Activated CD4-positive, alpha-beta T cell treated with anti-CD3 and anti-CD28 coated beads for 36 hours (primary cell): ENCODE data around the gene BPIFA2. TPM values are rescaled to one million over a fixed set of nuclear protein-coding genes. Genes with fewer than 3 reads are reported as not detected.
"Not testable (repeated sequence)": the region's sequence is repeated elsewhere in the genome, so short reads cannot be mapped to it uniquely, and the experiment has no call there.

Experiments
- ATAC-seq: fragments of 200-7000 bp; cut with Tn5 transposase; one replicate; pipeline ENCODE4 v1.10.0; 2021; ENCODE audit warnings: mild to moderate bottlenecking, moderate library complexity
- CTCF ChIA-PET: fragments of 350-600 bp; sonication (Branson Sonifier 250); formaldehyde crosslinking; loops from one replicate; lab custom pipeline; 2021; ENCODE audit warnings: antibody characterized with exemption; lab: Charles Lee
- POLR2A ChIA-PET: fragments of 350-600 bp; sonication (Branson Sonifier 250); formaldehyde crosslinking; loops from one replicate; lab custom pipeline; 2021; ENCODE audit warnings: antibody characterized with exemption, inconsistent platforms; lab: Charles Lee
- DNase-seq: peaks from one replicate; pipeline ENCODE4 v3.0.0-alpha.2; 2020
- H3K27ac Mint-ChIP-seq: one replicate; pipeline ENCODE4 v1.8.0; 2021; ENCODE audit warnings: mixed read lengths
- H3K27me3 Mint-ChIP-seq: one replicate; pipeline ENCODE4 v1.8.0; 2021; ENCODE audit warnings: mixed read lengths
- H3K36me3 Mint-ChIP-seq: one replicate; pipeline ENCODE4 v1.8.0; 2021; ENCODE audit warnings: low read depth, mixed read lengths
- H3K4me1 Mint-ChIP-seq: one replicate; pipeline ENCODE4 v1.8.0; 2021; ENCODE audit warnings: mixed read lengths
- H3K4me3 Mint-ChIP-seq: one replicate; pipeline ENCODE4 v1.8.0; 2021; ENCODE audit warnings: mild to moderate bottlenecking, moderate library complexity, mixed read lengths
- H3K9me3 Mint-ChIP-seq: one replicate; pipeline ENCODE4 v1.8.0; 2021; ENCODE audit warnings: low read depth, mixed read lengths
- intact Hi-C, 2 experiments: fragments of 100-400 bp; cut with DNase I in 1 of 2; cut with micrococcal nuclease in 1 of 2; formaldehyde crosslinking; loops; one replicate each; pipeline versions ENCODE4 v1.14.2 to v1.15.1; 2022 to 2024; cut with DNase I, micrococcal nuclease
- total RNA-seq, 2 experiments: library from RNA; stranded (reverse); gene quantifications; one replicate each; pipeline ENCODE4 v1.2.3, GENCODE V29; 2021

BPIFA2 gene
- total RNA-seq, 2 experiments from 2014 or later = not detected

DNA sequence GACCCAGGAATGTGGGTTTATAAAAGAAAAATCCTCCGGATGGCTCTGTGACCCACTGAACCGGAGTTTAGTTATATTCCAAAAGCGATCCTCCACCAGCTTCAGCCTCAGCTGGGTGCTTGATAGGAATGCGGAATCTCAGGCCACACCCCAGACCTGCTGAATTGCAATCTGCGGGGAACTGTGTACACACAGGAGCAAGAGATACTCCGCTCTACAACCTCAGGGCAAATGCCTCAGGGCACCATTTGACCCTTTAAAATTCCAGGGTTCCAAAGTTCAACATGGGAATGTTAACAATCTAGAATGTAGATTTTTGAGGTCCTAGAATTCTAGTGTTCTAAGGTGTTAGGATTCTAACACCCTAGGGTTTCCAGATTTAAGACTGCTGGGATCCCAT lies 10.8 kb downstream of the BPIFA2 start:
- no peaks in the 10 kb centered on the region for H3K27me3 Mint-ChIP-seq

DNA sequence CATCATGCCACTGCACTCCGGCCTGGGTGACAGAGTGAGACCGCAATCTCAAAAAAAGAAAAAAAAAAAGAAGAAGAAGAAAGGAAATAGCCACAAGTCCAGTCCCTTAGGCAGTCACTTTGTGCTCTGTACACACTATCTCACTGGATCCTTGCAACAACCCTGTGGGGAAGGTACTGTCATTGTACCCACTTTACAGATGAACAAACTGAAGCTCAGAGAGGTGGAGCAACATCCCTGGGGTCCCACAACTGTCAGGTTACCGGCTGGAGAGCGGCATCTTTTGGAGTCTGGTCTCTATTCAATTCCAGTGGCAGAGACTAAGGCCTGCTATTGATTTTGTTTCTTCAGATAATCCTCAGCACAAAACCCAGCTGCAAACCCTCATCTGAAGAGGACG lies 12.2 kb downstream of the BPIFA2 start:
- ChIA-PET CTCF (no interaction called here), POLR2A (no interaction called here)
- no peak for ATAC-seq
- H3K4me1 Mint-ChIP-seq = no peaks in the 10 kb centered on the region
- no peak overlapping the region for H3K27ac Mint-ChIP-seq
- no peaks in the 10 kb centered on the region for H3K27me3 Mint-ChIP-seq
- DNase-seq = no peak
- no peaks in the 10 kb centered on the region for H3K36me3 Mint-ChIP-seq
- intact Hi-C loops = no loop called here
- H3K4me3 Mint-ChIP-seq = no peak overlapping the region
- H3K9me3 Mint-ChIP-seq = no peaks in the 10 kb centered on the region

More for the DNA sequence above, 10.8 kb downstream of the BPIFA2 start:
- intact Hi-C loops = no loop called here
- Mint-ChIP-seq H3K4me1 (no peaks in the 10 kb centered on the region), H3K9me3 (no peaks in the 10 kb centered on the region), H3K4me3 (no peak overlapping the region), H3K27ac (no peak overlapping the region), H3K36me3 (no peaks in the 10 kb centered on the region)
- POLR2A ChIA-PET = no interaction called here
- ATAC-seq = no peak
- CTCF ChIA-PET = no interaction called here
- no peak for DNase-seq

DNA sequence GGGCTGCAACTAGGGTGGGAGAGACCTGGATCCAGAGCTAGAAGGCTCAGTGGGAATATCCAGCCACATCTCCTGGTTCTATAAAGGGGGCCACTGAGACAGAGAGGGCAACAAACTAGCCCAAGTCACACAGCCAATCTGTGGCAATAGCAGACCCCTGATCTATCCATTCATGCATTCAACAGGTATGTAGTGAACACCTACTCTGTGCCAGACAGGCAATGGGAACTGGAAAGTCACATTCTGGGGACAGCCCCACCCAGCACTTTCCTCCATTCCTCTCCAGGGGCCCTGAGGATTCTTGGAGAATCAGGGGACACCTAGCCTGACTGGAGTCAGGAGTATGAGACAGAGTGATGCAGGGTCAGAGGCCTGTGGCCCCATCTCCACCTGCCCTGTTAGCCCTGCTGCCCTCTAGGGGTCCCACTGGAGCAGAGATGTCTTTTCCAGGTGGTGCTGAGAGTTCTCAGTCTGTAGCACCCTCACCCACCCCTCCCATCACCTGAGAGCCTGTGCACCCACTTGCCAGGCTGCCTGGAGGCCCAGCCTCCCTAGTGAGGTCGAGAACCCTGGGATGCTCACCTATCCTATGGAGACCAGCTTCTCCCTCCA lies 13.6 kb downstream of the BPIFA2 start:
- POLR2A ChIA-PET = no interaction called here
- Mint-ChIP-seq H3K27me3 (no peaks in the 10 kb centered on the region), H3K4me1 (no peaks in the 10 kb centered on the region), H3K4me3 (no peak overlapping the region), H3K9me3 (no peaks in the 10 kb centered on the region), H3K27ac (no peak overlapping the region), H3K36me3 (no peaks in the 10 kb centered on the region)
- no peak for ATAC-seq
- DNase-seq = no peak
- CTCF ChIA-PET = interaction anchor here (0.8 kb wide), 1 partner anchor 13 kb away, joined by 6 read pairs; no protein-coding TSS in a partner anchor
- intact Hi-C loops = no loop called here

DNA sequence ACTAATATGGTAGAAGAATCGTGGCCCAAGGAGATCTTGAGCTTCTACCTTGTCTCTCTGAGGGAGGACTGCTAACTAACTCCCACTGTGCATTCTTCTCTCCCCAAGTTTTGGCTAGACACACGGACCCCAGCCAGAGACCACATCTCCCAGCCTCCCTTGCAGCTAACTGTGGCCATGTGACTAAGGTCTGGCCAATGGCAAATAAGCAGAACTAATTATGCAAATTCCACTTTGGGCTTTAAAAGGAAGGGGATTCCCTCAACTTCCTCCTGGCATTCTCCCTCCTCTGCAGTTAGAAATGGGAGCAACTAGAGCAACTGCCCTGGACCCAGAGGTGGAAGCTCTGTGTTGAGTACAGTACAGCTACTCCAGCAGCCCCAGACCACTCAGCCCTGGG lies 15.4 kb downstream of the BPIFA2 start:
- Mint-ChIP-seq H3K9me3 (no peaks in the 10 kb centered on the region), H3K27me3 (no peaks in the 10 kb centered on the region), H3K27ac (no peak overlapping the region), H3K4me1 (no peaks in the 10 kb centered on the region), H3K36me3 (no peaks in the 10 kb centered on the region), H3K4me3 (no peak overlapping the region)
- ChIA-PET CTCF (no interaction called here), POLR2A (no interaction called here)
- ATAC-seq (no peak), DNase-seq (no peak)
- intact Hi-C loops = no loop called here

DNA sequence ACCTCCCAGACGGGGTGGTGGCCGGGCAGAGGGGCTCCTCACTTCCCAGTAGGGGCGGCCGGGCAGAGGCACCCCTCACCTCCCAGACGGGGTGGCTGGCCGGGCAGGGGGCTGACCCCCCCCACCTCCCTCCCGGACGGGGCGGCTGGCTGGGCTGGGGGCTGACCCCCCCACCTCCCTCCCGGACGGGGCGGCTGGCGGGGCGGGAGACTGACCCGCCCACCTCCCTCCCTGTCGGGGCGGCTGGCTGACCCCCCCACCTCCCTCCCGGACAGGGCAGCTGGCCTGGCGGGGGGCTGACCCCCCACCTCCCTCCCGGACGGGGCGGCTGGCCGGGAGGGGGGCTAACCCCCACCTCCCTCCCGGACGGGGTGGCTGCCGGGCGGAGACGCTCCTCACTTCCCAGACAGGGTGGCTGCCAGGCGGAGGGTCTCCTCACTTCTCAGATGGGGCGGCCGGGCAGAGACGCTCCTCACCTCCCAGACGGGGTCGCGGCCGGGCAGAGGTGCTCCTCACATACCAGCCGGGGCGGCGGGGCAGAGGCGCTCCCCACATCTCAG lies 17.2 kb downstream of the BPIFA2 start:
- ATAC-seq, H3K36me3 Mint-ChIP-seq, intact Hi-C loops, H3K4me1 Mint-ChIP-seq, DNase-seq, CTCF ChIA-PET, H3K27me3 Mint-ChIP-seq, H3K27ac Mint-ChIP-seq, POLR2A ChIA-PET, H3K9me3 Mint-ChIP-seq, H3K4me3 Mint-ChIP-seq: not testable (repeated sequence)

DNA sequence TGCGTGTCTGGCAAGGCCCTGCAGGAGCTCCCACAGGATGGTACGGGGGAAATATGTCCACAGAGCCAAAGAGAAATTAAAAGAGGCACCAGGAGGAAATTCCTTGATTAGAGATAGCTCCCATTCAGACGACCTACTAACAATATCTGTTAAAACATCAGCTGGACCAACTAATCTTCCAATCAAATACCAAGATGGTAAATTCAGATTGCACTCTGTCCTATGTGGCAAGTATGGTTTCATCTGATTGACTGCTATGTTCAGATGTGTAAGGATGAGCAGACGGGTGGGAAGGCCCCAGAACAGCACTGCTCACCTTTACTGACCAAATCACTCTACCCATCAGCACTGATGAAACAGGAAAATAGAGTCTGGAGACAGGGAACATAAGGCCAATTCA lies 19.5 kb downstream of the BPIFA2 start:
- H3K36me3 Mint-ChIP-seq = no peaks in the 10 kb centered on the region
- H3K9me3 Mint-ChIP-seq = no peaks in the 10 kb centered on the region
- no peak for ATAC-seq
- no peak overlapping the region for H3K4me3 Mint-ChIP-seq
- intact Hi-C loops = no loop called here
- H3K4me1 Mint-ChIP-seq = no peaks in the 10 kb centered on the region
- no peak overlapping the region for H3K27ac Mint-ChIP-seq
- ChIA-PET CTCF (interaction anchor here (0.7 to 1.3 kb wide), 2 partner anchors 19 to 406 kb away, joined by 3 to 4 read pairs; no protein-coding TSS in a partner anchor), POLR2A (no interaction called here)
- no peak for DNase-seq
- peaks cover 2% of the 10 kb centered on the region for H3K27me3 Mint-ChIP-seq

DNA sequence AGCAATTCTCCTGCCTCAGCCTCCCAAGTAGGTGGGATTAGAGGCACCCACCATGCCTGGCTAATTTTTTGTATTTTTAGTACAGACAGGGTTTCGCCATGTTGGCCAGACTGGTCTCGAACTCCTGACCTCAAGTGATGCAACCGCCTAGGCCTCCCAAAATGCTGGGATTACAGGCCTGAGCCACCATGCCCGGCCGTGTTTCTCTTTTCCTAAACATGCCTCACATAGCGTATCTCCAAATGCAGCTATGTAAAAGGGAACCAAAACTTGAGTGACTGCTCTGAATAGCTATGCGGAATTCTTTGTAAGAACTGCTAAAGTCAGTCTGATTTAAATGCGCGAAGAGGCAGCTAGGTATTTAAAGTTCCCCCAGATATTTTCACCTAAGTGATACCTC lies 20.5 kb downstream of the BPIFA2 start:
- ChIA-PET POLR2A (no interaction called here), CTCF (interaction anchor here (1.1 kb wide), 1 partner anchor 104 kb away, joined by 3 read pairs; no protein-coding TSS in a partner anchor)
- H3K4me3 Mint-ChIP-seq = no peak overlapping the region
- H3K36me3 Mint-ChIP-seq = no peaks in the 10 kb centered on the region
- ATAC-seq (no peak), DNase-seq (no peak)
- no peaks in the 10 kb centered on the region for H3K9me3 Mint-ChIP-seq
- peaks cover 2% of the 10 kb centered on the region for H3K27me3 Mint-ChIP-seq
- intact Hi-C loops = no loop called here
- H3K4me1 Mint-ChIP-seq = no peaks in the 10 kb centered on the region
- no peak overlapping the region for H3K27ac Mint-ChIP-seq

DNA sequence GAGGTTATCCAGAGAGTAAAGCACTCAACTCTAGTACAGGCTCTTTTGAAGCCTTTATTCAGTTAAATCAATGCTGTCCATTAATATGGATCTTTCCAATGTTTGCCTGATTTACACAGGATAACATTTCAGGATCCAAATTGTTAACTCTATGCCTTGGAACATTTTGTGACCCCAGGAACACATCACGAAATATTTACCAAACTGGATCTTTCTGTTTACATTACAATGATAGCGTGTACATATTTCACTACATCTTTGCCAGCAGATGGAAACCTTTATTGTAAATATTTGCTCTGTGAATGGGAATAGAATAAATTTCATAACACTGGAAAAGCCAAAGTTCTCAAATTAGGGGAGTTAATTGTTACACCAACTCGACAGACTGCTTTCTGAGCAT lies 23.5 kb downstream of the BPIFA2 start:
- Mint-ChIP-seq H3K9me3 (no peaks in the 10 kb centered on the region), H3K36me3 (no peaks in the 10 kb centered on the region), H3K27me3 (peaks cover 2% of the 10 kb centered on the region), H3K27ac (no peak overlapping the region), H3K4me3 (no peak overlapping the region), H3K4me1 (peaks cover 2% of the 10 kb centered on the region)
- ChIA-PET POLR2A (no interaction called here), CTCF (interaction anchor here (1.6 kb wide), 1 partner anchor 23 kb away, joined by 3 read pairs; no protein-coding TSS in a partner anchor)
- ATAC-seq = no peak
- DNase-seq = no peak
- intact Hi-C loops = no loop called here

DNA sequence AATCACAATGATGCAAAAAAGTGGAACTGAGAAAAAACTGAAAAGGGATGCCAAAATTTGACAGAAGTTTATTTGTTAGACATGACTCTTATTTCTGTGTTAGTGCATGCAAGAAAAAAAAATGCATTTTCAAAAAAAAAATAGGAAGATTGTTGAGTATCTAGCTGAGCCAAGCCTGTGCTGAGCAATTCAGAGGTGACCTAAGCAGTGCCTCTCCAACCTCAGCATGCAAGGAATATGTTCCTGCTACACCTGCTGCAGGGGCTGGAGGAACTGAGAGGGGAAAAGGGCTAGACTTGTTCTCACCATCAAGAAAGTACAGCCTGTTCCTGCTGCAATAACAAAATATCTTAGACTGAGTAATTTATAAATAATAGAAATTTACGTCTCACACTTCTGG lies 24.0 kb downstream of the BPIFA2 start:
- Mint-ChIP-seq H3K9me3 (no peaks in the 10 kb centered on the region), H3K4me3 (no peak overlapping the region), H3K4me1 (peaks cover 2% of the 10 kb centered on the region), H3K36me3 (no peaks in the 10 kb centered on the region), H3K27me3 (peaks cover 2% of the 10 kb centered on the region), H3K27ac (no peak overlapping the region)
- CTCF ChIA-PET = interaction anchor here (0.6 to 1.6 kb wide), 2 partner anchors 22 to 68 kb away, joined by 3 read pairs; no protein-coding TSS in a partner anchor
- POLR2A ChIA-PET = no interaction called here
- intact Hi-C loops = no loop called here
- DNase-seq (no peak), ATAC-seq (no peak)

DNA sequence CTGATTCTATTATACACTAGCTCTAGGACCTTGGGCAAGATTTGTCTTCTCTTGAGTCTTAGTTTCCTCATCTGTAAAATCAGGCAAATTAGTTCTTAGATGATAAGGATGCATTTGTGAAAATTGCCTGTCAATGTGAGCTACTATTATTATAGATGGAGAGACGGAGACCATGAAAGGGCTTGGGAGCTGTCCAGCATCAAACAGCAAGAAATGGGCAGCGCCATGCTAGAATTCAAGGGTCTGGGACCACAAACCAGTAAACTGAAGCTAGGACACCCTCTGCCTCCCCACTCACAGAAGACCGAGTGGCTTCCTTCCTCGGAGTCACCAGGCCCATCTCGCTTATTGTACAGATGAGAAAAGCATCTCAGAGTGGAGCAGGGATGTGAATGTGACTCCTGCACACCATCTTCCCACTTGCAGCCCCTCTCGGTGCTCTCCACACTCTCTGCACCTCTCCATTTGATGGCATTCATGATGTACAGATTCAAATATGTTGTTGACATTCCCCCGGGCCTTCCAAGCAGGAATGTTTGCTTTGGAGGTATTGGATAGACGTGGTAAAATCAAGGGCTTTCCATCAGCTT lies 25.0 kb downstream of the BPIFA2 start:
- ChIA-PET CTCF (interaction anchor here (1.6 kb wide), 1 partner anchor 21 kb away, joined by 3 read pairs; no protein-coding TSS in a partner anchor), POLR2A (no interaction called here)
- intact Hi-C loops = no loop called here
- H3K27me3 Mint-ChIP-seq = peaks cover 2% of the 10 kb centered on the region
- DNase-seq (no peak), ATAC-seq (no peak)
- no peak overlapping the region for H3K4me3 Mint-ChIP-seq
- peaks cover 2% of the 10 kb centered on the region for H3K4me1 Mint-ChIP-seq
- H3K36me3 Mint-ChIP-seq = no peaks in the 10 kb centered on the region
- no peaks in the 10 kb centered on the region for H3K9me3 Mint-ChIP-seq
- H3K27ac Mint-ChIP-seq = no peak overlapping the region

DNA sequence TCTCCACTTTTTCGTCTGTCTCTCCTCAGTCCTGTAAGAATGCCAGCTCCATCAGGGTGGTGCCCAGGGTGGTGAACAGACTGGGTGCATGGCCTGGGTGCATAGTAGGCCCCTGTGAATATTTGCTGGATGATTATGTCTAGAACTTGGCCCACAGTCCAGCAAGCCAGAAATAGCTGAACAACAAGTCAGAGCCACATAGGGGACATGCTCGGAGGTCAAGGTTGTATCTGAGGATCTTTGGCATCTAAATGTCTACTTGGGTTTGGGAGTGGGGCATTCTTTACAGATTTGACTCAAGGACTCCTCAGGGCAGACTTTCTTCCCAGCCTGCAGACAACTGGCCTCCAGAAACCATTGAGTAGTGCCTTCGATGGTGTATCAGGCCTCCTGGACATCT lies 31.1 kb downstream of the BPIFA2 start:
- peaks cover 2% of the 10 kb centered on the region for H3K27me3 Mint-ChIP-seq
- POLR2A ChIA-PET = no interaction called here

DNA sequence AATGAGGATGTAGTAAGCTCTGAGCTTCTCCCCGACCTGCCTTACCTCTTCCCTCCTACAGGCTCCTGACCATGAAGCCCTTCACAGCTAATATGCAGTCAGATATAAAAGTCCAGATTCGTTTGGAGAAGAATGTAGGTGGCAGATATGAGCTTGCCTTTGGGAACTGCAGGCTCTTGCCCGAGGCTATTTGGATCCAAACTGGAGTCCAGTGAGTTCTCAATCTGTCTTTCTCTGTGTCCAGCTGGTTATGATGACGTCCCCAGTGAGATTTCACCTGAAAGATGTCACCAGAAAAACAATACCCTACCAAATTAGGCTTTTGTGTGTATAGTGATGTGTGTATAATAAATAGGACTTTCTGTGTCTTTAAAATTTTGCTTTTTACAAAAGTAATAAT lies 34.5 kb downstream of the BPIFA2 start:
- Mint-ChIP-seq H3K4me3 (no peak overlapping the region), H3K27me3 (peaks cover 11% of the 10 kb centered on the region), H3K27ac (no peak overlapping the region), H3K36me3 (no peaks in the 10 kb centered on the region), H3K9me3 (no peaks in the 10 kb centered on the region), H3K4me1 (no peaks in the 10 kb centered on the region)
- ChIA-PET CTCF (no interaction called here), POLR2A (no interaction called here)
- ATAC-seq (no peak), DNase-seq (no peak)
- intact Hi-C loops = no loop called here

More for the DNA sequence above, 31.1 kb downstream of the BPIFA2 start:
- DNase-seq (no peak), ATAC-seq (no peak)
- Mint-ChIP-seq H3K4me3 (no peak overlapping the region), H3K4me1 (peaks cover 2% of the 10 kb centered on the region), H3K9me3 (no peaks in the 10 kb centered on the region), H3K27ac (no peak overlapping the region), H3K36me3 (no peaks in the 10 kb centered on the region)
- intact Hi-C loops = no loop called here
- CTCF ChIA-PET = interaction anchor here (0.7 kb wide), 1 partner anchor 12 kb away, joined by 4 read pairs; no protein-coding TSS in a partner anchor
